Measurements from ENCODE around the gene PRRX1.

PRRX1 gene

DNA sequence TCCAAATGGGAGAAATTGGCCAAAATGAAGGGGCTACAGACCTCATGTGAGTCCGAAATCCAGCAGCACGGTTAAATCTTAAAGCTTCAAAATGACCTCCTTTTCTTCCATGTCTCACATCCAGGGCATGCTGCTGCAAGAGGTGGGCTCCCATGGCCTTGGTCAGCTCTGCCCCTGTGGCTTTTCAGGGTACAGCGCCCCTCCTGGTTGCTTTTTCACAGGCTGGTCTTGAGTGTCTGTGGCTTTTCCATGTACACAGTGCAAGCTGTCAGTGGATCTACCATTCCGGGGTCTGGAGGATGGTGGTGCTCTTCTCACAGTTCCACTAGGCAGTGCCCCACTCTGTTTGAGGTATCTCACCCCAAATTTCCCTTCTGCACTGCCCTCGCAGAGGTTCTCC lies 78.7 kb downstream of the PRRX1 start:
- DNase-seq (ENCODE audit: extremely low read depth, low read depth): no peak
- TF ChIP-seq, protein P1, sequence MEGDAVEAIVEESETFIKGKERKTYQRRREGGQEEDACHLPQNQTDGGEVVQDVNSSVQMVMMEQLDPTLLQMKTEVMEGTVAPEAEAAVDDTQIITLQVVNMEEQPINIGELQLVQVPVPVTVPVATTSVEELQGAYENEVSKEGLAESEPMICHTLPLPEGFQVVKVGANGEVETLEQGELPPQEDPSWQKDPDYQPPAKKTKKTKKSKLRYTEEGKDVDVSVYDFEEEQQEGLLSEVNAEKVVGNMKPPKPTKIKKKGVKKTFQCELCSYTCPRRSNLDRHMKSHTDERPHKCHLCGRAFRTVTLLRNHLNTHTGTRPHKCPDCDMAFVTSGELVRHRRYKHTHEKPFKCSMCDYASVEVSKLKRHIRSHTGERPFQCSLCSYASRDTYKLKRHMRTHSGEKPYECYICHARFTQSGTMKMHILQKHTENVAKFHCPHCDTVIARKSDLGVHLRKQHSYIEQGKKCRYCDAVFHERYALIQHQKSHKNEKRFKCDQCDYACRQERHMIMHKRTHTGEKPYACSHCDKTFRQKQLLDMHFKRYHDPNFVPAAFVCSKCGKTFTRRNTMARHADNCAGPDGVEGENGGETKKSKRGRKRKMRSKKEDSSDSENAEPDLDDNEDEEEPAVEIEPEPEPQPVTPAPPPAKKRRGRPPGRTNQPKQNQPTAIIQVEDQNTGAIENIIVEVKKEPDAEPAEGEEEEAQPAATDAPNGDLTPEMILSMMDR (IDR thresholded peaks at IDR 0.05; ENCODE audit: low read depth, low read length): no peak; the same call in none of the 2 replicates

DNA sequence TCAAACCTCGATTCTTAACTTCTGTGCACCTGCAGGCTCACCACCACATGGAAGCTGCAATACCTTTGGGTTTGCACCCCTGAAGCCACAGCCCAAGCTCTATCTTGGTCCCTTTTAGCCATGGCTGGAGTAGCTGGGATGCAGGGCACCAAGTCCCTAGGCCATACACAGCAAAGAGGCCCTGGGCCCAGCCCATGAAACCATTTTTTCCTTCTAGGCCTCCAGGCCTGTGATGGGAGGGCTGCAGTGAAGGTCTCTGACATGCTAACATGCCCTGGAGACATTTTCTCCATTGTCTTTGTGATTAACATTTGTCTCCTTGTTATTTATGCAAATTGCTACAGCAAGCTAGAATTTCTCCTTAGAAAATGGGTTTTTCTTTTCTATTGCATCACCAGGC lies 79.2 kb downstream of the PRRX1 start:
- TF ChIP-seq, protein P1 (IDR thresholded peaks at IDR 0.05; ENCODE audit: low read depth, low read length): no peak

DNA sequence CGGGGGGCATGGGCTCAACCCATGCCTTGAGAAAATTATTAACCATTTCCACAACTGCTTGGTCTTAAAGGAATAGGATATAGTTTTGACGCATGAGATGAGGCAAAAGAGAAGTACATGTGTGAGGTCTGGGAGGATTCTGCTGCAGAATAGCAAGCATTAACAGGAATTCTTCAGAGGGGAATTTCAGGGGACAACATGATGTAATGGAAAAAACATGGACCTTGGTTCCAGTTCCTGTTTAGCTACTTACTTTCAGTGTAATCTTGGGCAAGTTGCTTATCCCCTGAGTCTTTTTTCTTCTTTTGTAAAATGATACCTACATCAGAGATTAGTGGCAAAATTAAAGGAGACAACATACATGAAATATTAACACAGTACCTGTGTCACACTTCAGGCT lies 85.6 kb downstream of the PRRX1 start:
- TF ChIP-seq, protein P1 (IDR thresholded peaks at IDR 0.05; ENCODE audit: low read depth, low read length): no peak
- DNase-seq (ENCODE audit: extremely low read depth, low read depth): no peak

More for the DNA sequence above, 79.2 kb downstream of the PRRX1 start:
- no peak for DNase-seq (ENCODE audit: extremely low read depth, low read depth)

DNA sequence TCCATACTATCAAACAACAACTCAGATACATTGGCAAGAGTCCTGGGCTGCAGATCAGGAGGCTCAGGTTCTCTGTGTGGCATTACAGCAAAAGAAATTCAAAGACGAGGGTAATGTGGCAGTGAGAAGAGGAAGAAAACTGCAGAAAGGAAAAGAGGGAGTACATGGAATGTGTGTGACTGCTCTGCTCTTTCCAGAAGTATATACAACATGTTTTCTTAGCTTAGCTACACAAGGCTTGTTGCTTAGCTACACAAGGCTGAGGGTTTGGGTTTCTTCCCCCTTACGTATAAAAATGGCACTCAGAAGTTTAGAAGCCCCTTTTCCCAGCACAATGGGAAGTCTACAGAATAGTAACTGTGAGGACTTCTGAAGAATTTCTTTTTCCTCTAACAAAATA lies 86.0 kb downstream of the PRRX1 start:
- DNase-seq (ENCODE audit: extremely low read depth, low read depth): no peak
- TF ChIP-seq, protein P1 (IDR thresholded peaks at IDR 0.05; ENCODE audit: low read depth, low read length): no peak

DNA sequence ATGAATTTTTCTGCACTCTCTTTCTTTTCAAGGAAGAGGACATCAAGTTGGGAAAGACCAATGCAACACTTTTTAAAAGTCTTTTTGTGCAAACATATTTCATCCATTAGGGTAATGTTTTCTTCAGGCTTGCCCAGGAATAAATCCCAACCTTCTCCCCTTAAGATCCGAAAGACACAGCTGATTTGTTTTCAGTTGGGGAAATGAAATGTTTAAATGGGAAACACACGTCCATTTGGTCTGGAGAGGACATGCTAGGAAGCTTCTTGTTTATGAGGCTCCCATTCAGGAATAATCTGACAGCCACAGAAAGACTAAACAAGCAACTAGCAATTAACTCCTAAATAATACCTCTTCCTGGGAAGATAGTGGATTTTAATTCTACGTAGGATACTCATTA lies 91.9 kb downstream of the PRRX1 start:
- TF ChIP-seq, protein P1 (IDR thresholded peaks at IDR 0.05; ENCODE audit: low read depth, low read length): no peak
- no peak for DNase-seq (ENCODE audit: extremely low read depth, low read depth)

DNA sequence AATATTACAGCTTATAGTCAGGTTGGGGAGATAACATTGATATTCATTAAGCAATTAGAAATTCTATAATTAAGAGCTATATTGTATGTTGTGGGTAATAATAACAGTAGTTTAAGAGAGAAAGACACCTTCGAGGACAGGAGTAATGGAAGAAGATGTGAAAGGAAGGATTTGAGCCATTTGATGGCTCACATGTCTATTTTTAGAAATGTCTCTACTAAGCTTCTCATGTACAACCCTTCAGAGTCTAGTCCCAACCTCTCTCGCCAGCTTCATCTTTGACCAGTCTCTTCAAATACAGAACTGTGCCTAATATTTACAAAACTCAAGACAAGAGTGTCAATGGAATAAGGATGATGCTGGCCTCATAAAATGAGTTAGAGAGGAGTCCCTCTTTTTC lies 95.1 kb downstream of the PRRX1 start:
- no peak for DNase-seq (ENCODE audit: extremely low read depth, low read depth)
- TF ChIP-seq, protein P1 (IDR thresholded peaks at IDR 0.05; ENCODE audit: low read depth, low read length): no peak

DNA sequence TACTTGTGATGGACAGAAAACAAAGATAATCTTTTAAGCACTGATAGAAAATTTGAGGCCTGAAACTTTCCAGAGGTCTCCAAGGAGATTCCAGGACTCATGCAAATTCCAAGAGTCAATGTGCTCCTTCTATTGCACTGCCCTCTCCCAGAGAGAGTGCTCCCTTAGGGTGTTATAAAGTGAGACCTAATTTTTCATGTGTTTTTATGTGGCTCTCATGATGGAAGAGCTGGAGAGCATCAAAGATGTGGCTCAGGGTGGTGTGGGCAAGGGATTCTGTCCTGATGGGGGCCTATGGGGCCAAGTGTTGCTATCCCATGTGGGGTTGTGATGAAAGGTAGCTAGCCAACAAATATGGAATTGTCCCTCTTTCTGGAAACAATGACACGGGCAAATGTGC lies 101.3 kb downstream of the PRRX1 start:
- TF ChIP-seq, protein P1 (IDR thresholded peaks at IDR 0.05; ENCODE audit: low read depth, low read length): no peak
- DNase-seq (ENCODE audit: extremely low read depth, low read depth): no peak
